Right renal cortex interstitium (tissue), 3 donors: Measurements from ENCODE around the gene TBC1D2B. TPM values are rescaled to one million over a fixed set of nuclear protein-coding genes. Genes with fewer than 3 reads are reported as not detected.

ENCODE experiments used
- DNase-seq, 3 donors: peaks; one replicate each; pipeline ENCODE4 v3.0.0-alpha.2; 2013; ENCODE audit warnings: low read depth in 3 of 3, low spot score in 2 of 3
- polyA plus RNA-seq, 3 donors: library from polyadenylated mRNA; unstranded; fragments of 120-200 nt; gene quantifications; one replicate each; pipeline ENCODE4 v1.2.1, GENCODE V29; 2013; ENCODE audit not compliant: insufficient read length in 3 of 3

The TBC1D2B gene
- polyA plus RNA-seq, 3 donors, result 25.9 to 28.7 (median 26.6) TPM

DNA sequence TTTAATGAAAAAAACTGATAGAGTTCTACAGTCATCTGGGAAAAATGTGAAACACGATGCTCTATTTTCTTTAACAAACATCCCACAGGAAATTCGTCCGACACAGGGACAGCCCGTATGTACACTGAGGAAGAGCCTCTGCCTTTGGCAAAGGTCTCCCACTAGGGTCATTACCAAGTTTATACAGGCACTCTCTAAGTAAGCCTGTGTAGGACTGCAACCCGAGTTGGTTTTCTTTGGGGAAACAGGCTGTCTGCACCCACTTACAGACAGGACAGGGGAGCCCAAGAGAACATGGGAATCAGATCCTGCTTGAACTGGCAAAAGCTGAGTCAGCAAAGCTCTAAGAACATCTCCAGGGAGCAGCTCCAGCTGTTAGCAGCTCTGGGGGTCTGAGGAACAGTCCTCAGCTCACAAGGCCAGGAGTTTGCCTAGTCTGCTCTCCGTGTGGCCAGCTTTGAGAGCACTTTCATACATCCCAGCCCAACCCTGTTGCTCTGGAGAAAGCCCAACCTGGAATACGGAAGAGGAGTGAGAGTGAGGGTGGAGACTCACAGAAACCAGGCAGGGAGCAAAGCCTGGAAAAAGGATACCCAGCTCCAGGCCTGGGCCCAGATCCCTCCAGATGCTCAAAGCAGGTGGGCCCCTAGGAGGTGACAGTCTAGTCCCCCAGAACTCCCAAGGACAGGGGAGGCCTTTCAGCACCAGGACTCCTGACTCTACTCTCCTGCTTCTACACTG lies 1.9 kb downstream of the TBC1D2B start:
- no peak for DNase-seq

DNA sequence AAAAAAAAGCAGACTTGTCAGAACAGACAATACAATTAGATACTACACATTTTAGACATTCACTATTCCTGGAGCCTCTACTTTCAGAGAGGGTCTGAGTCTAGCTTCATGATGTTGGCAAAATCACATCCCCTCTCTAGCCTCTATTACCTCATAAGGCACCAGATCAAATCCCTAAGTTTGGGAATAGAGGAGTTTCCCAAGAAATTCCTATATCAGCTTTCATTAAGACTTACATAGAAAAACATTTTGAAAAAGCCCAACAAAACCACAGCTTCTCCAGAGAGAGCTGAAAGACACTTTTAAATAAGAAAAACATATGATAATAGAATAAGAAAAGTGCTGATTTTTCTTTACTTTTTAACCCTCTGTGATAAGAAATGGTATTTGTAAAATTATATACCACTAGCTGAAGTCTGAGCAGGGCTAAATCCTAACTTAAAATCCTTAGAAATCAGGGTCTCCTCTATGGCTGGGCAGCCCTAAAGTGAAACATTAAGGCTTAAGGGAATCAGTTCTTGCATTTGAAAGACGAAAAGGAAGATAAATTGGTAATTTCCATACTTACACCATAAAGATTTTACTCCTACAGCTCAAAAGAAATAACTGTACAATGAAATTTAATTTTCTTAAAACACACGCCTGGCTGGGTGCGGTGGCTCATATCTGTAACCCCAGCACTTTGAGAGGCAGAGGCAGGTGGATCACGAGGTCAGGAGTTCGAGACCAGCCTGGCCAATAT lies 4.3 kb downstream of the TBC1D2B start:
- DNase-seq, result no peak

DNA sequence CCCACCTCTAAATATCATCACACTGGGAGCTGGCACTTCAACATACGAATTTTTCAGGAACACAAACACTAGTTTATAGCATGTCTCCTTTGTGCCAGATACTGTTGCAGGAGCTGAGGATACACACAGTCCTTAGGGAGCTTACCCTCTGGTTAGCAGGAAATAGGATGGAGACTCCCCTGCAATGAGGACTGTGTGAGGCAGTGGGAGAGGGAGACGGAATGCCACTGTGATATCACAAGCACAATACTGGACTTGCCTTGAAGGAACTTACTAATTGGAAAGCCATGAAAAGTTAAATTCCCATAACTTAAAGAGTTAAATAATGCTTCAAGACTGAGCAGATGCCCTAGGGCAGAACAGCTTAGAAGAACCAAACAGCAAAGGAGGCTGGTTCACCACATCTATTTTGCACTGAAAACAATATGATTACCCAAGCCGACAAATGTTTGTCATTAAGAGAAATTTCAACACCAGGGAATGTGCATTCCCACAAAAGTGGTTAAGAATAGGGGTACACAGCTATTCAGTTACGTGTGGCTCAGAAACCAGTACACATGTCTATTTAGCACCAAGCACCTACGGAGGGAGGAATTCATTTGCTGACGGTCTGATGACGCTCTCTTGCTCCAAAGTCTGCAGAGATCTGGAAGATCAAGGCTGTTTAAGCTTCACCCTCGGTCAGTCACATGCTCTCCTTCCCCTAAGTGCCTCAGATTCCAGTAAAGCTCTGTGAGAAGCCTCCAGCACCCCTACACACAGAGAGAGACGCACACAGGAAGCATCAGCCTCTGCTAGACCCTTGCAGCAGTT lies 5.2 kb downstream of the TBC1D2B start:
- DNase-seq, result no peak

DNA sequence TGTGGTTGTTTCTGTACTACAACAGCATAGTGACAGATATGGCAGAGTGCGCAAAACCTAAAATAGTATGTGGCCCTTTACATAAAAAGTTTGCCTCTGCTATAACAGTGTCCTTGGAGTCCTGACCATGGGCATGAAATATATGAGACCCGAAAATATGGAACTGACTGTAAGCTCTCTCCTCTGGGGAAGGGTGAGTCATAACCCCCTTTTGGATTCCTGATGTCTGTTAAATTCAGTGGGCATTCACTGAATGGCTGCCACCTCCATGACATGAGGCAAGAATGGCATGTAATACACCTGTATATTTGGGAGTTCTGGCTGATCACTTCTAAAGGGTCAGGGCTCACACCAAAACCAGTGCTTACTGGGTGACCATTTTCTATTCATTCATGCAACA lies 6.1 kb downstream of the TBC1D2B start:
- DNase-seq, result no peak

DNA sequence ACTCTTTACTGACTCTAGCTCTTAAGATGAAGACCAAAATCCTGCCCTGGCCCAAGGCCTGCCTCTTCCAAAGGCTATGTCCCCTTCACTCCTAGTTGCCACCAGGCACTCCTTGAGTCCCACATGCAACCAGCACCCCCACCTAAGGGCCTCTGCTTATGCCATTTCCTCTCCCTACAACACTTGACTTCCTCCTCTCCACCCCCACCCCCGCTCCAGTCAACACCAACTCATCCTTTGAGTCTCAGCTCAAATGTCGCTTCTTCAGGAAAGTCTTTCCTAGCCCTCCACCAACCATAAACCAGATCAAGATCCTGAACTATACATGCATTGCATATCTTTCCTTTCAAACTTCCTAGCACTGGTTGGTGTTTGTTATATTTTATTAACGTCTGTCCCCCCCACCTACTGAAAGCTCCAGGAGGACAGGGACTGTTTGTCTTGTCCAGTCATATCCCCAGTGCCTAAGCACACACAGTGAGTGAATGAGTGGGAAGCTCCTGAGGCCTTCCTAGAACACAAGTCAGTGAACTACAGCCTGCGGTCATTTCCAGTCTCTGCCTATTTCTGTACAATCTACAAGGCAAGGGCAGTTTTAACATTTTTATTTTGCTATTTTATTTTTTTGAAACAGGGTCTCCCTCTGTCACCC lies 7.3 kb downstream of the TBC1D2B start:
- no peak for DNase-seq

DNA sequence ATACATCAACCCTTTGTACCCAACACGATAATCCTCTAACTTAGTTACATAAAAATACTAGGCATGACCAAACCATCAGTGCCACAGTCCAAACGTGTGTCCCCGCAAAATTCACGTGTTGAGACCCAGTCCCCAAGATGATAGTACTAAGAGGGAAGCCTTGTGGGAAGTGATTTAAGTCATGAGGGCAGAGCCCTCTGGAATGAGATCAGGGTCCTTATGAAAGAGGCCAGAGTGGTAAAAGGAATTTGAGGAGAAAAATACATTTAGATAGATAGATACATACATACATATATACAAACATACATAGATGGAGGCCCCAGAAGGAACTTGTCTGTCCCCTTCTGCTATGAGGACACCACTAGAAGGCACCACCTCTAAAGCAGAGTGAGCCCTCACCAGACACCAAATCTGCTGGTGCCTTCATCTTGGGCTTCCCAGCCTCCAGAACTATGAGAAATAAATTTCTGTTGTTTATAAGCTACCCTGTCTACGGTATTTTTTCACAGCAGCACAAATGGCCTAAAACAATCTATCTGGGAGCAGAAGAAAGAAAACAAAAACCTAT lies 8.0 kb downstream of the TBC1D2B start:
- DNase-seq, result no peak

DNA sequence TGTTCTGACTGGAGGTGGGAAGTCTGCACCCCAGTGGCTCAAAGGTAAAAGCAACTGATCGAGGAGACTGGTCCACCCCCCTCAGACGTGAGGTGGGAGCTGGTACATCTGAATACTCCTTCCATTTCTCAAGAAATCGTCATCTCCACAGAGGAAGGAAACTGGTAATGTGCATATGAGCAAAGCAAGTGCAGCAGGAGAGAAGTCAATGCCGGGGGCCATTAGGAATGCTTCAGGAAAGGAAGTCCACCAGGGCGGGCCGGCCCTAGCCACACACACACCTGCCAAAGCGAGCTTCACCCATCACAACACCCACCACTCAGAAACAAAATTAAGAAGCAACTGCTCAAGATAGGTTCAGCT lies 8.5 kb downstream of the TBC1D2B start:
- no peak for DNase-seq

DNA sequence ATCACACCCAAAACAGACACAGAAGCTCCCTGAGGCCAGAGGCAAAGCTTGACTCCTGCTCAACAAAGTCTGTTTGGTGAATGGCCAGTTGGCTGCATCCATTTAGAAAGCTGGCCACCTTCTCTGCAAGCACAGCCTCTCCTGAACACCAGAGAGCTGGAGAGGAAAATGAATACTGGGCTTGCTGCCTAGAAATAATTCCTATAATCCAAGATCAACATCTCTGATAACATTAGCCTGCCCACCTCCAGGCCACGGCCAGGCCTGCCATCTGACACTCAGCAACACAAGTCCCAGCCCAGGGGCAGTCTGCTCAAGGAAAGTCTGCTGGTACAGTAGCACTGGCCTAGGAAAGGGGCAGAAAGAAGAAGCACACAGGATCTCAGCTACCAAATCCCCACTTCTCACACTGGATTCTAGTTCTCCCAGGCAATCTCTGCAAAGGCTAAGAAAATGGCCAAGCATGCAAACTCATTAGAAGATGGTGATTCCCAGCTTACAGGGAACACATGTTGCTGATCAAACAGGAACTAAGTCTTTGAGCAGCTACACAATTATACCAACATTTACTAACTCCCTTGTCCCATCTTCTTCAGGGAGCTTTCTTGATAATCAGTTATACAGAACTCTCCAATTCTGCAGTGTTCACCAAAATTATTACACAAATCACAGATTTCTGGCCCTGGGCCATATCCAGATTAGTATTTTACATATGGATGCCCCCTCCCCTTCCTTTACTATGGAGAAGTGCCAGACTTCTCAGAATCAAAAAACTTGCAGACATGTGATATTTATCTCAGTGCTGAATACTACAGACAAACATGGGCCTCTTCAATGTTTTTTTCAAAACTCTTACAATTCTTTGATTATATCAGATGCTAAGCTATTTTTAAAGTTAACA lies 9.9 kb downstream of the TBC1D2B start:
- DNase-seq, result no peak

DNA sequence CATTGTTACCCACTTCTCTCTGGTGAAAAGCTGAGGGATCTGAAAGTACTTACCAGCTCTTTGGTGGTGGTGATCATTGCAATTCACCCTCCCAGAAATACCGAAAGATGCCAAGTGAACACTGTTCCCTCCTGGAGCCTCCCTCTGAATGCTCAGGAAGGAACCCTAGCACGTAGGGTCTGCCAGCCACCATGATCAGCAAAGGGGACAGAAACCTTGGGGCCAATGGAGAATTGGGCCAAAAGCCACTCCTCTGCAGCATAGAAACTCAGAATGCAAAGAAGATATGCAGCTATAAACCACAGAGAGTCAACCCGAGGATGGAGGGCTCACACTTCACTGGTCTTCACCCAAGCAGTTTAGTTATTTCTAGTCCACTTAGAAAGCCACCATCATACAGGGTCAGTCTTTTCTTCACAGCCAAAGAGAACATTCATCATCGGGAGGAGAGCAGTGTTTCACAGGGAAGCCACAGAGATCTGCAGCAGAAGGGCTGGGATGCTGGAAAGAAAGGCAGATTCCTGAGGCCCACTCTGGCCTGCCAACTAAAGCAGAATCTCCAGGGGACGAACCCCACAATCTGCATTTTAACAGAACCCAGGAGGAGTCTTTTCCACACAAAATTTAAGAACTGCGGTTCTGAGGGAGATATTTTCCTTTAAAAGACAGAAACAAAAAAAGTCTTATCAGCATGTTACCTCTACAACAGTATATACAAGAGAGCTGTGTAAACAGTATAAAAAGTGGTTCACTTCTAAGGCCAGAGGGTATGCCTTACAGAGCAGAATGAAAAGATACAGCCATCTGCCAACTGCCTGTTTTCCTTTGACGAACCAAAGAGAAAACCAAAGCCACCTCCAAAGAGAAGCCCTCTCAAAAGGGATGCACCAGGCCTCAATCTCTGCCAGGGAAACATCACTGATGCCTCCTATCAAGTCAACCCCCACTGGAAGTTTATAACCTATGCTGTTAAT lies 11.3 kb downstream of the TBC1D2B start:
- DNase-seq, result no peak

DNA sequence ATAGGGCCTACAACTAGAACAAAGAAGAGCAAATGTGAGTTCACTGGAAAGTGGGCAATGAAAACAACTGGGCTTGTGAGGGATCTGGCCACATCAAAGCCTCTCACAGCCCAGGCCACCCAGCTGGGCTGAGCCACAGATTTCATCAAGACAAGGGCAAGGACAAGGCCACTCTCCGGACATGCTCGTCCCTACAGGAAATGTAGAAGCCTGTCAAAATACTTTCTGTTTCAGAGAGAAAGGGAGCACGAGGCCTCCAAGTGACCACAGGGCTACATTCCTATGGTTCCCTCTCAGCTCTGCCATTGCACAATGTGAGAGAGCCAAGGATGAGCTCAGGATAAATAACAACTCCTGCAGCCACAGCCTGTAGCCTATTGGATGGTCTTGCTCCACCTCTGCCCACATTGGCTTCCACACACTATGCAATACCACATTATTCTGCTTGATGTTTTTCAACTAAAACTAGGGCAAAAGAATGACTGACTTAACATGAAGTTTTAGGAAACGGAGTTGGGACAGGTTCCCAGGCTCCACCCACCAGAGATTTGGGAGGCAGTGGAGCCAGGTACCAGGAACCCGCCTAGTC lies 12.1 kb downstream of the TBC1D2B start:
- no peak for DNase-seq

DNA sequence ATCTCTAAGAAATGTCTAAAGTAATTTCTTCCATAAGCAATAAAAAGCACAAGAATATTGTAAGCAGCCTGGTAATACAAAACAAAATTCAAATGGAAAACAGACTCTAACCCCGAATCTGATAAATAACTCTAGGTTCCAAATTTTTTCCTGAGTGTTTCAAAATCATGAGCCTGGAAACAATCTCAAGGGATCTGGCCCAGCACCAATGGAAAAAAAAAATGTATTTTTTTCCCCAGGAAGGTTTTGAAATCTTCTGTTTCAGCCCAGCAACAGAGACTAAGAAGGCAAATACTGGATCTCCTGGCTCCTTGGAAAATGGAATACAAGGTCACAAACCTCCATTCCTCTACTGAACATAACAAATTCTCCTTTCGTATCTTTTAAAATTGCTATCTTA lies 13.0 kb downstream of the TBC1D2B start:
- no peak for DNase-seq

DNA sequence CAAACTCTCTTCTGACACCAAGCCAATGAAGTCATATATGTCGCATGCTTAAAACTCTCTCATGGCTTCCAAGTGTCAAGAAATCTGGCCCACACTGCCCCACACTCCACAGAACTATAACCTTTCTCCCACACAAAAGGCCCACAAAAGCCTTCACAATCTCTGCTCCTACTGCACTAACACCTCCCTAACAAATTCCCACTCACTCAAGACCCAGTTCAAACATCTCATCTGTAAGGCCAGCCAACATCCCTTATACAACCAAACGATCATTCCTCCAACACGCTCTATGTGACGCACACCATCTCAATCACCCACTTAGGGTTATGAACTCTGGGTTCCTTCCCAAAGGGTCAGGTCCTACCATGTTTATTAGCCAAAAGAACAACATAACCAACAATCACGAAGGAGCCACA lies 13.5 kb downstream of the TBC1D2B start:
- no peak for DNase-seq

DNA sequence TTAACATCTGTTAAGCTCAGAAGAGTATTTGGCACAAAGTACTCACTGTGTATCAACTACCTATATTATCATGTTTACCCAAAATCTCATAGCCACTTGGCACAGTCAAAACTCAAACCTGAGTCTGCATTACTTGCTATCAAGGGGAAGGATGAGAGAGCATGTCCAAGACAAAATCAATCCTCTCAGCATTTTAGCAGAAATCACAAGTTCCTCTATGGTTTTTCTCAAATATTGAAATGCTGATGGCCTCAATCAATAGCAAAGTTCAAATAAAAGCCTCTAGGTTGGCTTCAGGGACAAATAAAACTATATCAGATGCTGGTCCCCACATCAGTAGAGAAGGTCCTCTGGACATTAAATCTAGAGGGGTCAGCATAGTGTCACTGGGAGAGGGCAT lies 14.3 kb downstream of the TBC1D2B start:
- no peak for DNase-seq

DNA sequence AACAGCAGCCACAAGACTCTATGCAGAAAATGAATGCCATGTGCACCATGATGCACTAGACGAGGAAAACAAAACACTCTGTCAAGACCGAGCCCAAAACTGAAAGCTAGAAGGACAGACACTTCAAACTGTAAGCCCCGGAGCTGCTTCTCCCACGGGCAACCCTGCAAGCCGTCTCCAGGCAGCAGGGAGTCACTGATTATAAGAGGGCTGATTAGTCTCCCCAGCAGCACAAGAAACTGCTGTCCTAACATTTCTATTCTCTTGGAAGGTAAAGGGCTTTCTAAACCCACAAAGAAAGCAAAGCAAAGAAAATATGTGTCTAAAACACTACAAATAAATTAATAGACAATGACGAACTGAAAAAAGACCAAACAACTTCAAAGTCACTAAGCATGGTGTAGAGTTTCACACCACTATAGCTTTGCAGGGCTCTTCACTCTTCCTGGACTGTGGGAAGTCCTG lies 15.5 kb downstream of the TBC1D2B start:
- DNase-seq, result no peak

DNA sequence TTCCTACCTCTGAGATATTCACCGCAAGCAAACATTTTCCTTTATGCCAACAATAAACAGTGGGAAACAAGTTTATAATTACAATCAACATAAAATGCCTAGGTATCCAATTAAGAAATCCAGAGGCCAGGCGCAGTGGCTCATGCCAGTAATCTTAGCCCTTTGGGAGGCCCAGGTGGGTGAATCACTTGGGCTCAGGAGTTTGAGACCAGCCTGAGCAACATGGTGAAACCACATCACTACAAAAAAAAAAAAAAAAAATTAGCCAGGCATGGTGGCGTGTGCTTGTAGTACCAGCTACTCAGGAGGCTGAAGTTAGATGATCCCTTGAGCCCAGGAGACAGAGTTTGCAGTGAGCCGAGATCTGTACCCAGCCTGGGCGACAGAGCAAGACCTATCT lies 17.3 kb downstream of the TBC1D2B start:
- DNase-seq, result no peak

DNA sequence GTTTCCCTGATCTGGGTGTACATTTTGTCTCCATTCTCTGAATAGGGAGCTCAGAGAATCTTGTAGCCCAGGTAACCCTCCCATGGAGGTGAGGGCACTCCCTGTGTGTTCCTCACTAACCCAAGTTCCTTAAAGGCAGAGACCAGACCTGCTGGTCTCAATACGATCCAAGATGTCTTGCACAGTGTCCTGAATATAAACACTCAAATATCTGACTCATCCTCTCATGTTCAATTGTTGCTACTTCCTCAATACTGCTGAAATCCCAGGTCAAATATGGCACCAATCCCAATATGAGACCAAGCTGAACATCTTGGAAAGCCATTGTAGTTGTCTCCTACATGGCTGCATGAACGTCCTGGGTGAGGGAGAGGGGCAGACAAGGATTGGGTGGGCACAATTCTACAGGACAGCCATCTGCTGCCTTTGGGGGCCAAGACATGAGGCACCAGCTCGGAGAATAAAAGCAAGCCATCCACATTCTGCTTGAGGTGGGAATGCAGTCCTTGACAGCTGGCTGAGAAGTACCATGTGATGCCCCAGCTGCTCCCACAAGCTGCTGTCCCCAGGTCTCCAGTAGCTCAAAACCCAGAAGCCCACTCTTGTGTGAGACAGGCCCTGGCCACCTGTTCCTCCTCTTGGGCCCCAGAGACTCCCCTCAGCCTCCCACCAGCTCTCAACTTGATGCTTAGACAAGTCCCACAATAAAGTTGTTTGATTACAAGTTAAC lies 18.2 kb downstream of the TBC1D2B start:
- DNase-seq, result no peak

DNA sequence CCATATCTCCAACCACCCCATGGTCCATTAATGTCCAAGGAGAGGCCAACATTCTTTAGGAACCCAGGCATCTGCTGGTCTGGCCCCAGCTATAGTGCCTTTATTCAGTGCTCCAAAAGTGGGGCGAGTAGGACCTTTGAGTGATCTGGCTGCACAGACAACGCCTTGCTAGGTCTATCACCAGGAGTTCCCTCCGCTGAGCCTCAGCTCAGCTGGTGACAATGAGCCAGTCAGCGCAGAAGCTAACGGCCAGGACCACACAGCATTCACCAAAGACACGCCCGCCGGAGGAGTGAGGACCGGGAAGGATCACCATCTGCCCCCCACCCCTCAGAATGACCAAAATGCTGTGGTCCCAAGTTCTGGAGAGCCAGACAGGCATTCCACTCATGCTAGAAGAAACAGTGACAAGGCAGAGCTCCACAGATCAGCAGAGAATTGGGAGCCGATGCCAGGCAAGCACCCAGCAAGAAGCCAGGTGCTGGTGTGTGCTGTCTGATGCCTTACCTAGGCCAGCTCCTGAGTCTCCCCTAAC lies 19.0 kb downstream of the TBC1D2B start:
- DNase-seq, result no peak
